HuH-7 (cell line): ENCODE data around the gene MS4A1.
A peak's percentile ranks its signal among the peaks of the same experiment; 100 is the strongest.
"Not testable (repeated sequence)": the region's sequence is repeated elsewhere in the genome, so short reads cannot be mapped to it uniquely, and the experiment has no call there.

Source experiments
- DNase-seq: peaks from one replicate; pipeline ENCODE4 v3.0.0; 2011; ENCODE audit warnings: low spot score

The MS4A1 gene

GRCh38 chr11:60455531-60456042, at the start of gene MS4A1:
TSS of gene MS4A1 (plus strand) at chr11:60455847. CDS start at chr11:60462375, 6,528 bp downstream.
- DNase-seq, result no peak

- no peak for DNase-seq
These were observed 35.6 kb upstream of the MS4A1 start for GRCh38 chr11:60420015-60420414.

- no peak for DNase-seq
These were observed 33.0 kb upstream of the MS4A1 start for GRCh38 chr11:60422609-60423008.

- no peak for DNase-seq
These were observed 27.1 kb upstream of the MS4A1 start for GRCh38 chr11:60428517-60428916.

GRCh38 chr11:60429272-60429671, 26.4 kb upstream of the MS4A1 start, which contains the start of gene MS4A5:
TSS of gene MS4A5 (plus strand) at chr11:60429572. CDS start at chr11:60429675, 103 bp downstream.
- DNase-seq, result no peak

GRCh38 chr11:60431251-60431650, 24.4 kb upstream of the MS4A1 start:
- DNase-seq, result no peak

GRCh38 chr11:60433401-60433800, 22.2 kb upstream of the MS4A1 start:
- no peak for DNase-seq

- DNase-seq, result no peak
These were observed 8.6 kb upstream of the MS4A1 start for GRCh38 chr11:60447070-60447469.

- no peak for DNase-seq
These were observed 7.8 kb upstream of the MS4A1 start for GRCh38 chr11:60447846-60448245.

- not testable (repeated sequence) for DNase-seq
These were observed 4.5 kb upstream of the MS4A1 start for GRCh38 chr11:60451185-60451584.

GRCh38 chr11:60454212-60454611, 1.4 kb upstream of the MS4A1 start:
- DNase-seq, result no peak

- no peak for DNase-seq
These were observed 1.9 kb downstream of the MS4A1 start for GRCh38 chr11:60457576-60457975.

GRCh38 chr11:60459345-60459744, 3.7 kb downstream of the MS4A1 start:
- DNase-seq, result no peak

- no peak for DNase-seq
These were observed 13.2 kb downstream of the MS4A1 start for GRCh38 chr11:60468829-60469228.

GRCh38 chr11:60469723-60470122, 14.1 kb downstream of the MS4A1 start:
- no peak for DNase-seq

GRCh38 chr11:60477035-60477445, 21.4 kb downstream of the MS4A1 start:
- DNase-seq, result no peak

- DNase-seq, result no peak
These were observed 26.7 kb downstream of the MS4A1 start for GRCh38 chr11:60482361-60482760.

- DNase-seq, result peak; percentile 61
These were observed 30.3 kb downstream of the MS4A1 start for GRCh38 chr11:60485987-60486386.

- no peak for DNase-seq
These were observed 36.9 kb downstream of the MS4A1 start, which contains the start of gene MS4A12 for GRCh38 chr11:60492488-60493009. TSS of gene MS4A12 (plus strand) at chr11:60492778. CDS start at chr11:60497319, 4,541 bp downstream.

- DNase-seq, result no peak
These were observed 37.8 kb downstream of the MS4A1 start for GRCh38 chr11:60493454-60493853.

- DNase-seq, result no peak
These were observed 42.8 kb downstream of the MS4A1 start for GRCh38 chr11:60498399-60498798.

- no peak for DNase-seq
These were observed 43.2 kb downstream of the MS4A1 start for GRCh38 chr11:60498853-60499252.

- no peak for DNase-seq
These were observed 44.7 kb downstream of the MS4A1 start for GRCh38 chr11:60500276-60500910.
